Stimulated activated CD8-positive, alpha-beta memory T cell treated with anti-CD3 and anti-CD28 coated beads, Interleukin-15, amount 100 ng/mL, for 1 hour (primary cell): ENCODE results near the gene YTHDF2.
"Not testable (repeated sequence)": the region's sequence is repeated elsewhere in the genome, so short reads cannot be mapped to it uniquely, and the experiment has no call there.

Source experiments
- DNase-seq: peaks from one replicate; pipeline ENCODE4 v3.0.0-alpha.2; 2020; ENCODE audit warnings: low read depth

Gene YTHDF2

GRCh38 chr1:28759257-28759656 is 22.5 kb downstream of the YTHDF2 start:
- DNase-seq: no peak

GRCh38 chr1:28761189-28761588 is 24.4 kb downstream of the YTHDF2 start:
- DNase-seq: no peak

- no peak for DNase-seq
Measured at GRCh38 chr1:28766532-28767183, 29.9 kb downstream of the YTHDF2 start.

GRCh38 chr1:28770601-28771165 is 33.9 kb downstream of the YTHDF2 start:
- no peak for DNase-seq

DNA sequence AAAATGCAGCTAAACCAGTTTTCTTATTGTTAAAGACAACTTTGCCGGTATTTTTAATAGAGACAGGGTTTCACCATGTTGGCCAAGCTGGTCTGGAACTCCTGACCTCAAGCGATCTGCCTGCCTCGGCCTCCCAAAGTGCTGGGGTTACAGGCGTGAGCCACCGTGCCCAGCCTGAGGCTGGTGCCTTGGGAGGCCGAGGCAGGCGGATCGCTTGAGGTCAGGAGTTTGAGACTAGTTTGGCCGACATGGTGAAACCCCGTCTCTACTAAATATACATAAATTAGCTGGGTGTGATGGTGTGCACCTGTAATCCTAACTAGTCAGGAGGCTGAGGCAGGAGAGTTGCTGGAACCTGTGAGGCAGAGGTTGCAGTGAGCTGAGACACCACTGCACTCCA is 35.2 kb downstream of the YTHDF2 start:
- not testable (repeated sequence) for DNase-seq

DNA sequence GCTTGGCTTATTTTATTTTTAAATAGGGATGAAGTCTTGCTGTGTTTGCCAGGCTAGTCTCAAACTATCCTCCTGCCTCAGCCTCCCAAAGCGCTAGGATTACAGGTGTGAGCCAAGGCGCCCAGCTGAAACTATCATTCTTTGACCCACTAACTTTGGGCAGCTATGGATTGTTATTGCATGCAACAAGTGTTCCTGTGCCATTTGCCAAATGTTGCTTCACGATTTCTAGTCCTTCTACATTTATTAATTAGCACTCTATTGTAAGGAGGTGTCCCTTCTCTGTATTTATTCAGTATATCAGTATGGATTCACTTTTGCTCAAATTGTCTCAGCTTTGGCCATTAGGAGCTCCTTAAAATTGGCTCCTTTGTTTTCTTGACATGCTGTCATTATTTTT is 36.4 kb downstream of the YTHDF2 start:
- no peak for DNase-seq

DNA sequence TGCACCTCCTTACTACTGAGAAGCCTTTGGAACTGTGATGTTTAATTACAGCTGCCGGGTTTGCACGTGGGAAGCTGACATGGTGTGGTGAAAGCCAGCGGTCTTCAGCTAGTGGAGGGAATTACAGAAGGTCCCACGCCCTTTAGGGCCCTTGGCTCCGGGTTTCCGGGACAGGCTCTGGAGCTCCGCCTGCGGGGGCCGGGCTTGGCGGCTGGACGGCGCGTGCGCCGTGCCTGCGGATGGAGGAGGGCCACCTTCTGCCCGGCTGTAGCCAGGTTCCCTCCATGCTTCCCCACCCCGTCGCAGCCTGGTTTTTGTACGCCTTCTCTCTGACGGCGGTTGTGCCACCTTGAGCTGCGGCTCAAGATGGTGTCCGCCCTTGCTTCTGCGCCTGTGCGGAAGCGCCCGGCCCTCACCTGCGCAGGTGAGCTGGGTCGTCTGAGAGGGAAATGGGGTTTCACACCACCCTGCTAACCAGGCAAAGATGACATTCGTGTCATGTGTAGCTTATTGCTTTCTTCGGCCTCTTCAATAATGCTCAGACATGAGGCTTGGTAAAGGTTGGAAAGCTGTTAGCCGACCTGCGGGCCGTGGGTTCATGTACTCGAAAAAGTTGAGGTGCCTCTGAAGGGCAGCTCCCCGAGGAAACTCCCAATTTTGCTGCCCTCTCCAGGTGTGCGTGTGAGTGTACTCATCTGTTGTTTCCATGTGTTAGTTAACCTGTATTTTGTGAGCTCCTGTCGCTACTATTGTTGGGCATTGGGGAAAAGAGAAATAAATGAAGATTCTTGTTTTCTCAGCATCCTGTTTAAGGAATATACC is 38.6 kb downstream of the YTHDF2 start:
- peak; percentile 21 for DNase-seq

DNA sequence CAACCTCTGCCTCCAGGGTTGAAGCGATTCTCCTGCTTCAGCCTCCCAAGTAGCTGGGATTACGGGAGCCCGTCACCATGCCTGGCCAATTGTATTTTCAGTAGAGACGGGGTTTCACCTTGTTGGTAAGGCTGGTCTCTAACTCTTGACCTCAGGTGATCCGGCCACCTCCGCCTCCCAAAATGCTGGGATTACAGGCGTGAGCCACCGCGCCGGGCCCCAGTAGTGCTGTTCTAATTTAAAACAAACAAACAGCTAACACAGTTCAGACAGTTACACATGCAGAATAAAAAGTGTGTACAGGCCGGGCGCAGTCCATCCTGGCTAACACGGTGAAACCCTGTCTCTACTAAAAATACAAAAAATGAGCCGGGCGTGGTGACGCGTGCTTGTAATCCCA is 39.6 kb downstream of the YTHDF2 start:
- no peak for DNase-seq

- DNase-seq: no peak
Measured at GRCh38 chr1:28778021-28778420, 41.3 kb downstream of the YTHDF2 start.

- no peak for DNase-seq
Measured at GRCh38 chr1:28779751-28780408, 43.1 kb downstream of the YTHDF2 start.

DNA sequence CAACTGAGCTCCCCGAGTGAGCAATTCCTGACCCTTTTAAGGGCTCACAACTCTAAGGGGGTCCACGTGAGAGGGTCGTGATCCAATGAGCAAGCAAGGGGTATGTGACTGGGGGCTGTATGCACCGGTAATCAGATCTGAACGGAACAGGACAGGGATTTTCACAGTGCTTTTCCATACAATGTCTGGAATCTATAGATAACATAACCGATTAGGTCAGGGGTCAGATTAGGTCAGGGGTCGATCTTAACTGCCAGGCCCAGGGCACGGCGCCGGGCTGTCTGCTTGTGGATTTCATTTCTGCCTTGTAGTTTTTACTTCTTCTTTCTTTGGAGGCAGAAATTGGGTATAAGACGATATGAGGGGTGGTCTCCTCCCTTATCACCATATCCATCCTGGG is 44.6 kb downstream of the YTHDF2 start:
- no peak for DNase-seq

DNA sequence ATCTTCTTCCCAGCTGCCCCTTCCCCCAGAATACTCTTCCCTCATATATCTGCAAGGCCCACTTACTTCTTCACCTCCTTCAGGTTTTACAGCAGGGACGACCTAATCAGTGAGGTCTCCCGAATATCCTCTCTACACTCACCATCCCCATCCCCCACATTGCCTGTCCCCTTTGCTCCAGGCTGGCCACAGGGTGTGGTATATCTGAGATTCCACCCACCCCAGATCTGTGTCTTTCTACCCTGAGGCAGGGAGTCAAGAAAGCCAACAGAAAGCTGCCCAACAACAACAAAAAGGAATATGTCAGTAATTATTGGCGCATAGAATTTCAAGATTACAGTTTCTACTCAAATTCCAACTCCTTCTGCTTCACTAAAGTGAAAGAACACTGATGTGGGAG is 45.3 kb downstream of the YTHDF2 start:
- no peak for DNase-seq

GRCh38 chr1:28783363-28783762 is 46.6 kb downstream of the YTHDF2 start:
- DNase-seq: no peak

DNA sequence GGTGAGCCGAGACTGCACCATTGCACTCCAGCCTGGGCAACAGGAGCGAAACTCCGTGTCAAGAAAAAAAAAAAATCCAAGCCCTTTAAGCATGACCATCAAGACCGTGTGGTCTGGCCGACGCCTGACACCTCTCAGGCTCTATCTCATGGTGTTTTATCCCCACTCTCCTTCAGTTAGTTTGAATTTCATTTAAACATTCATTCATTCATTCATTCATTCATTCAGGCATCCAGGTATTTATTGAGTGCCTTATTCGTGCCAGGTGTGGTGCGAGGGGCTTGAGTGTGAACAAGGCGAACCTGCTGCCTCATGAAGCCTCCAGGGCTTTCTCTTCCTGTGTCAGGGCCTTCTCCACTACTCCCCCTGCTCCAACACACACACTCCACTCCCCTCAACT is 52.7 kb downstream of the YTHDF2 start:
- DNase-seq: no peak

DNA sequence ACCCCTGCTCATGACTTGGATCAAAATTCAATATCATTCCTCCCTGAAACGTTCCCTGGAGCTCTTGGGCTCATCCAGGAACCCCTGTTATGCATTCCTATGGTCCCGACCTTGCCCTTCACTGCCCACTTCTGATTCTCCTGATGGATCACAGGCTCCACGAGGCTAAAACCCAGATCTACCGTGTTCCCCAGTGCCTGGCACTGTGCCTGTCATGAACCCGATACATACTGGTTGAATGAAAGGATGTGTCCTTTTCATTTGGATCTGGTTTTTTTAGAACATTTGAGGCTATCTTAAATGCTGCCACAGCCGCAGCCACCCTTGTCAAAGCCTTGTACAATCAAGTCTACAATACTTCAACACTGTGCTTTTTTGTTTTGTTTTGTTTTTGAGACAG is 53.1 kb downstream of the YTHDF2 start:
- no peak for DNase-seq

GRCh38 chr1:28790377-28791035 is 53.8 kb downstream of the YTHDF2 start:
- DNase-seq: no peak

GRCh38 chr1:28791929-28792328 is 55.2 kb downstream of the YTHDF2 start:
- not testable (repeated sequence) for DNase-seq

GRCh38 chr1:28792644-28793121 is 55.9 kb downstream of the YTHDF2 start:
- DNase-seq: no peak

DNA sequence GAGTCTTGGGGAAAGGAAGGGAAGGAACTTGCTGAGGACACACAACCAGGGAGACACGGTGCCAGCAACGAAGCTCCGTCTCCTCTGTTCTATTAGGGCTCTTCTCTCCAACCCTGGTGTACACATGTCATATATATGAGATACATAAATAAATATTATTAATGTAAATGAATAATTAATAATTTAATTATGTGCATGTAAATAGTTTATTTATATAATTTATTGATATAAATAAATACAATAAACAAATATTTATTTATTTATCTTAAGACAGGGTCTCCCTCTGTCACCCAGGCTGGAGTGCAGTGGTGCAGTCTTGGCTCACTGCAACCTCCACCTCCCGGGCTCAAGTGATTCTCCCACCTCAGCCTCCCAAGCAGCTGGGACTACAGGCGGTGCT is 57.8 kb downstream of the YTHDF2 start:
- not testable (repeated sequence) for DNase-seq

DNA sequence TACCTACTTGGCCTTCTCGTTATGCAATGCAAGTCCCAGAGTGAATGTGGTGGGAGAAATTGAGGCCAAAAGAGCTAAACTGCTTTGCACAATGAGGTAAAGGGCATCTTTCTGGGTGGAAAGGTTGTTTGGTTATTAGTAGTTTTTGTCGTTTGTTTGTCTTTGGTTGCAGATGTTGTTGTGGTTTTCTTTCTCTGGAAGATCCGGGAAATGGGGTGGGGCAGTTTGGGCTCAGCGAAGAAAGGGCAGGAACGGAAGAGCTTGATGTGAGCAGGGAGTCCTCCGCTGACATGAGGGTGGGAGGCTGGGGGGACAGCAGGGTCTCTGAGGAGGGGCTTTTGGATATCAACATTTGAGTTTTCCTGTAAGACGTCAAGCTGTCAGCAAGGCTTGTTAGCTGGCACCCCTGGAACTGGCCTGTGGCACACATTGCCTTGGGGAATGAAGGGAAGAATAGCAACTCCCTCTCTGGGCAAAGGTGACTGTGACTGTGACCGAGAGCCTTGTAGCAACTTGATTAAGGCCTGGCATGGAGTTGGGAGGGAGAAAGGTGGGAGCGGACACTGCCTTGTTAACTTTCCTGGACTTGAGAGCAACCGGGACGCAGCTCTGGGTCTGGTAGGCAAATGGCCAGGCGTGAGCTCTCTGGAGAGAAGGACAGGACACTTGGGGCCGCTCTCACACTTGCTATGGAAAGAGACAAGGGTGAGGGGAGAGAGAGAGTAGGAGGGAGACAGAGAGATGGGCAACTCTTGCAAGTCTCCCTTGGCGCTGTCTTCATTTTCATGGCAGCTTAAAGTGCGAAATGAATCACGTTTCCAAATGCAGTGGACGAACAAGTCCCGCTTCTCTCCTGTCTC is 59.8 kb downstream of the YTHDF2 start:
- DNase-seq: no peak

- DNase-seq: no peak
Measured at GRCh38 chr1:28800324-28800723, 63.6 kb downstream of the YTHDF2 start.
